HCT116 (cell line): Measurements from ENCODE around the gene SMIM41. TPM values are rescaled to one million over a fixed set of nuclear protein-coding genes. Genes with fewer than 3 reads are reported as not detected.

ENCODE experiments used
- ATAC-seq: fragments of 200-7000 bp; cut with Tn5 transposase; 2 replicates; pipeline ENCODE4 v1.9.1; 2020; ENCODE audit warnings: mild to moderate bottlenecking, moderate library complexity
- BruUV-seq: library from RNA; stranded (reverse); fragments of 400-500 nt; replicated peaks from 2 replicates; lab custom pipeline; 2021; lab: Mats Ljungman, UMichigan
- CTCF ChIA-PET: fragments of 300-600 bp; sonication (Branson Sonifier 250); formaldehyde crosslinking; loops from one replicate; lab custom pipeline; 2021; ENCODE audit warnings: antibody characterized with exemption; lab: Charles Lee
- POLR2A ChIA-PET: fragments of 300-600, 350-600 bp; sonication (Branson Sonifier 250); formaldehyde crosslinking; loops from one replicate; lab custom pipeline; 2021; ENCODE audit warnings: antibody characterized with exemption; lab: Charles Lee
- RAD21 ChIA-PET, 2 experiments: fragments of 300-600 bp; sonication (Branson Sonifier 250); formaldehyde crosslinking; loops; one replicate each; lab custom pipeline; 2023; ENCODE audit warnings: low total read pairs in 2 of 2; ENCODE audit not compliant: uncharacterized antibody in 2 of 2, unreplicated experiment in 2 of 2, low non-redundant PET in 1 of 2; lab: Charles Lee
- DNase-seq: peaks from one replicate; pipeline ENCODE4 v3.0.0-alpha.2; 2010; ENCODE audit warnings: low read depth, low spot score
- H2AFZ ChIP-seq: fragments of 200-600 bp; shearing (Covaris generic), sonication (generic); 2 replicates; pipeline ENCODE4 v1.6.1; 2017; ENCODE audit warnings: low read depth, mixed run types, mixed read lengths, antibody characterized with exemption, low read length; ENCODE audit not compliant: poor library complexity, severe bottlenecking
- H3K27ac ChIP-seq: 2 replicates; pipeline ENCODE4 v1.5.1; 2012; ENCODE audit warnings: low read depth, low read length
- H3K27me3 ChIP-seq: fragments of 200-600 bp; sonication (generic); 2 replicates; pipeline ENCODE4 v1.6.1; 2016; ENCODE audit warnings: mixed run types, low read length, mixed read lengths; ENCODE audit not compliant: insufficient read depth
- H3K36me3 ChIP-seq, 2 experiments: fragments of 200-500 bp in 1 of 2; fragments of 200-600 bp in 1 of 2; sonication (Bioruptor generic) in 1 of 2; sonication (generic) in 1 of 2; 2 replicates each; pipeline versions ENCODE4 v1.5.1 to v1.6.1; 2014 to 2016; ENCODE audit warnings: low read length in 2 of 2, inconsistent platforms in 1 of 2, mixed read lengths in 1 of 2, mixed run types in 1 of 2; ENCODE audit not compliant: insufficient read depth in 2 of 2, control insufficient read depth in 1 of 2
- H3K4me1 ChIP-seq, 2 experiments: fragments of 200-600 bp in 1 of 2; sonication (generic) in 1 of 2; 2 replicates each; pipeline versions ENCODE4 v1.5.1 to v1.6.1; 2012 to 2017; ENCODE audit warnings: low read length in 2 of 2, inconsistent platforms in 1 of 2, mild to moderate bottlenecking in 1 of 2, mixed read lengths in 1 of 2, mixed run types in 1 of 2, moderate library complexity in 1 of 2; ENCODE audit not compliant: insufficient read depth in 2 of 2, control insufficient read depth in 1 of 2
- H3K4me2 ChIP-seq: fragments of 200-600 bp; sonication (generic); 2 replicates; pipeline ENCODE4 v1.6.1; 2017; ENCODE audit warnings: mixed run types, low read length, mixed read lengths
- H3K4me3 ChIP-seq, 2 experiments: fragments of 200-600 bp in 1 of 2; sonication (generic) in 1 of 2; replicated peaks in 1 of 2; 2 replicates each; pipeline ENCODE4 v1.5.1; 2011 to 2016; ENCODE audit warnings: low read length in 2 of 2, control low read depth in 1 of 2, low read depth in 1 of 2, mild to moderate bottlenecking in 1 of 2, mixed read lengths in 1 of 2, mixed run types in 1 of 2
- H3K79me2 ChIP-seq: fragments of 200-600 bp; sonication (generic); 2 replicates; pipeline ENCODE4 v1.6.1; 2017; ENCODE audit warnings: mild to moderate bottlenecking, mixed run types, low read length, moderate library complexity, mixed read lengths; ENCODE audit not compliant: insufficient read depth
- H3K9ac ChIP-seq: fragments of 200-600 bp; sonication (generic); 2 replicates; pipeline ENCODE4 v1.6.1; 2016; ENCODE audit warnings: low read length, mixed read lengths
- H3K9me2 ChIP-seq: fragments of 200-600 bp; sonication (generic), shearing (Covaris generic); 2 replicates; pipeline ENCODE4 v1.6.1; 2017; ENCODE audit warnings: mixed run types, mild to moderate bottlenecking, moderate library complexity; ENCODE audit not compliant: insufficient read depth
- H3K9me3 ChIP-seq, 2 experiments: fragments of 200-500 bp in 1 of 2; fragments of 200-600 bp in 1 of 2; sonication (Bioruptor generic) in 1 of 2; sonication (generic) in 1 of 2; 2 replicates each; pipeline ENCODE4 v1.6.1; 2014 to 2017; ENCODE audit warnings: low read length in 2 of 2, mixed read lengths in 2 of 2, inconsistent platforms in 1 of 2, low read depth in 1 of 2, mild to moderate bottlenecking in 1 of 2, mixed run types in 1 of 2, moderate library complexity in 1 of 2; ENCODE audit not compliant: control insufficient read depth in 1 of 2, insufficient read depth in 1 of 2
- H4K20me1 ChIP-seq: fragments of 200-600 bp; sonication (generic), shearing (Covaris generic); 2 replicates; pipeline ENCODE4 v1.6.1; 2017; ENCODE audit warnings: mixed run types, mild to moderate bottlenecking, moderate library complexity; ENCODE audit not compliant: insufficient read depth
- EZH2phosphoT487 ChIP-seq: fragments of 200-600 bp; IDR thresholded peaks from 2 replicates; pipeline ENCODE4 v1.6.1; 2018; ENCODE audit warnings: antibody characterized with exemption, borderline replicate concordance
- FOSL1 ChIP-seq: IDR thresholded peaks from 2 replicates; pipeline ENCODE4 v1.6.1; 2012; ENCODE audit warnings: low read depth
- JUND ChIP-seq: IDR thresholded peaks from 2 replicates; pipeline ENCODE4 v1.6.1; 2012
- POLR2AphosphoS5 ChIP-seq: IDR thresholded peaks from 2 replicates; pipeline ENCODE4 v1.6.1; 2011; ENCODE audit warnings: mild to moderate bottlenecking, low read depth, low read length, moderate library complexity
- RAD21 ChIP-seq: IDR thresholded peaks from 2 replicates; pipeline ENCODE4 v1.6.1; 2012; ENCODE audit warnings: low read depth, mild to moderate bottlenecking
- SIN3A ChIP-seq: IDR thresholded peaks from 2 replicates; pipeline ENCODE4 v1.6.1; 2012; ENCODE audit warnings: low read depth
- ZFX ChIP-seq: fragments of 450-650 bp; IDR thresholded peaks from 2 replicates; pipeline ENCODE4 v1.6.1; 2017
- ZNF274 ChIP-seq: fragments of 200-500 bp; sonication (Bioruptor generic); IDR thresholded peaks from 2 replicates; pipeline ENCODE4 v1.6.1; 2014; ENCODE audit warnings: mild to moderate bottlenecking, low read depth, low read length, inconsistent platforms
- intact Hi-C: fragments of 100-400 bp; cut with micrococcal nuclease; formaldehyde crosslinking; loops from 2 replicates; pipeline ENCODE4 v1.10.0; 2022
- total RNA-seq: library from RNA; stranded (reverse); gene quantifications from one replicate; pipeline ENCODE4 v1.2.1, GENCODE V29; 2021; ENCODE audit not compliant: unreplicated experiment
- TF ChIP-seq, protein P1 (sequence below): IDR thresholded peaks from 2 replicates; pipeline ENCODE4 v1.6.1; 2011; ENCODE audit warnings: mild to moderate bottlenecking, low read length, moderate library complexity; ENCODE audit not compliant: insufficient replicate concordance; ENCODE audit errors: extremely low read depth
- TF ChIP-seq, protein P2 (sequence below): IDR thresholded peaks from 2 replicates; pipeline ENCODE4 v1.6.1; 2012; ENCODE audit warnings: low read depth
- TF ChIP-seq, protein P3 (sequence below): IDR thresholded peaks from 2 replicates; pipeline ENCODE4 v1.6.1; 2012

Gene SMIM41
- total RNA-seq, 1 experiment from 2014 or later = not detected

GRCh38 chr12:52083638-52083996 is 4.1 kb downstream of the SMIM41 start:
- Histone ChIP-seq H3K27me3 (no peaks in the 10 kb centered on the region; the same call in 1 of the 2 replicates), H3K9ac (no peak overlapping the region), H3K4me1 (peaks cover 0 to 5% of the 10 kb centered on the region in 2 experiments; a peak in 1 of 4 replicates), H3K9me3 (no peaks in the 10 kb centered on the region), H3K79me2 (no peaks in the 10 kb centered on the region), H3K27ac (no peak overlapping the region), H3K9me2 (no peaks in the 10 kb centered on the region), H3K36me3 (no peaks in the 10 kb centered on the region; a peak in 2 of 4 replicates), H2AFZ (no peak overlapping the region), H3K4me2 (no peak overlapping the region), H4K20me1 (no peaks in the 10 kb centered on the region), H3K4me3 (no peak overlapping the region)
- no peak for ATAC-seq
- no TSS peak for BruUV-seq
- RAD21 ChIA-PET = interaction anchor here in 1 of 2 experiments (1.7 kb wide), 1 partner anchor 58 kb away, joined by 9 read pairs; no protein-coding TSS in a partner anchor
- POLR2A ChIA-PET = interaction anchor here (0.7 to 1.0 kb wide), 2 partner anchors 32 to 58 kb away, joined by 3 to 6 read pairs; partner anchors contain the start of gene NR4A1
- intact Hi-C loops = loop anchor here (1.0 kb wide), 1 partner anchor 58 kb away; no protein-coding TSS in a partner anchor
- CTCF ChIA-PET = interaction anchor here (1.0 to 8.9 kb wide), 3 partner anchors 8 to 59 kb away, joined by 4 to 123 read pairs (median 4); no protein-coding TSS in a partner anchor
- no peak for DNase-seq
- TF ChIP-seq, protein P1, sequence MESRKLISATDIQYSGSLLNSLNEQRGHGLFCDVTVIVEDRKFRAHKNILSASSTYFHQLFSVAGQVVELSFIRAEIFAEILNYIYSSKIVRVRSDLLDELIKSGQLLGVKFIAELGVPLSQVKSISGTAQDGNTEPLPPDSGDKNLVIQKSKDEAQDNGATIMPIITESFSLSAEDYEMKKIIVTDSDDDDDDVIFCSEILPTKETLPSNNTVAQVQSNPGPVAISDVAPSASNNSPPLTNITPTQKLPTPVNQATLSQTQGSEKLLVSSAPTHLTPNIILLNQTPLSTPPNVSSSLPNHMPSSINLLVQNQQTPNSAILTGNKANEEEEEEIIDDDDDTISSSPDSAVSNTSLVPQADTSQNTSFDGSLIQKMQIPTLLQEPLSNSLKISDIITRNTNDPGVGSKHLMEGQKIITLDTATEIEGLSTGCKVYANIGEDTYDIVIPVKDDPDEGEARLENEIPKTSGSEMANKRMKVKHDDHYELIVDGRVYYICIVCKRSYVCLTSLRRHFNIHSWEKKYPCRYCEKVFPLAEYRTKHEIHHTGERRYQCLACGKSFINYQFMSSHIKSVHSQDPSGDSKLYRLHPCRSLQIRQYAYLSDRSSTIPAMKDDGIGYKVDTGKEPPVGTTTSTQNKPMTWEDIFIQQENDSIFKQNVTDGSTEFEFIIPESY = no peak
- TF ChIP-seq SIN3A = no peak
- TF ChIP-seq EZH2phosphoT487 = no peak
- no peak for TF ChIP-seq POLR2AphosphoS5
- TF ChIP-seq ZNF274 = no peak
- TF ChIP-seq FOSL1 = no peak
- no peak for TF ChIP-seq RAD21
- TF ChIP-seq JUND = no peak
- TF ChIP-seq, protein P2, sequence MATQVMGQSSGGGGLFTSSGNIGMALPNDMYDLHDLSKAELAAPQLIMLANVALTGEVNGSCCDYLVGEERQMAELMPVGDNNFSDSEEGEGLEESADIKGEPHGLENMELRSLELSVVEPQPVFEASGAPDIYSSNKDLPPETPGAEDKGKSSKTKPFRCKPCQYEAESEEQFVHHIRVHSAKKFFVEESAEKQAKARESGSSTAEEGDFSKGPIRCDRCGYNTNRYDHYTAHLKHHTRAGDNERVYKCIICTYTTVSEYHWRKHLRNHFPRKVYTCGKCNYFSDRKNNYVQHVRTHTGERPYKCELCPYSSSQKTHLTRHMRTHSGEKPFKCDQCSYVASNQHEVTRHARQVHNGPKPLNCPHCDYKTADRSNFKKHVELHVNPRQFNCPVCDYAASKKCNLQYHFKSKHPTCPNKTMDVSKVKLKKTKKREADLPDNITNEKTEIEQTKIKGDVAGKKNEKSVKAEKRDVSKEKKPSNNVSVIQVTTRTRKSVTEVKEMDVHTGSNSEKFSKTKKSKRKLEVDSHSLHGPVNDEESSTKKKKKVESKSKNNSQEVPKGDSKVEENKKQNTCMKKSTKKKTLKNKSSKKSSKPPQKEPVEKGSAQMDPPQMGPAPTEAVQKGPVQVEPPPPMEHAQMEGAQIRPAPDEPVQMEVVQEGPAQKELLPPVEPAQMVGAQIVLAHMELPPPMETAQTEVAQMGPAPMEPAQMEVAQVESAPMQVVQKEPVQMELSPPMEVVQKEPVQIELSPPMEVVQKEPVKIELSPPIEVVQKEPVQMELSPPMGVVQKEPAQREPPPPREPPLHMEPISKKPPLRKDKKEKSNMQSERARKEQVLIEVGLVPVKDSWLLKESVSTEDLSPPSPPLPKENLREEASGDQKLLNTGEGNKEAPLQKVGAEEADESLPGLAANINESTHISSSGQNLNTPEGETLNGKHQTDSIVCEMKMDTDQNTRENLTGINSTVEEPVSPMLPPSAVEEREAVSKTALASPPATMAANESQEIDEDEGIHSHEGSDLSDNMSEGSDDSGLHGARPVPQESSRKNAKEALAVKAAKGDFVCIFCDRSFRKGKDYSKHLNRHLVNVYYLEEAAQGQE = no peak
- TF ChIP-seq ZFX = no peak
- TF ChIP-seq, protein P3, sequence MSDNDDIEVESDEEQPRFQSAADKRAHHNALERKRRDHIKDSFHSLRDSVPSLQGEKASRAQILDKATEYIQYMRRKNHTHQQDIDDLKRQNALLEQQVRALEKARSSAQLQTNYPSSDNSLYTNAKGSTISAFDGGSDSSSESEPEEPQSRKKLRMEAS = no peak
